Measurements from ENCODE around the gene SSTR5. TPM values are rescaled to one million over a fixed set of nuclear protein-coding genes. Genes with fewer than 3 reads are reported as not detected.

SSTR5 gene
- total and polyA plus RNA-seq, 10 of the 15 experiments (the other 5 are each of a cell fraction or from before 2014, with no cell fraction given): not detected

- TF ChIP-seq MTA2 (IDR thresholded peaks at IDR 0.05; ENCODE audit: low read depth) (no peak), SUPT20H (IDR thresholded peaks at IDR 0.05; ENCODE audit: borderline replicate concordance, control insufficient read depth, low read depth, low read length) (no peak), KLF5 (IDR thresholded peaks at IDR 0.05; ENCODE audit: partially characterized antibody) (no peak), NBN (IDR thresholded peaks at IDR 0.05) (no peak), IRF4 (IDR thresholded peaks at IDR 0.05; ENCODE audit: low read depth, low read length) (no peak), ETV6 (conservative IDR thresholded peaks at IDR 0.05 in 1 of 2, IDR thresholded peaks at IDR 0.05 in 1 of 2; ENCODE audit: borderline replicate concordance in 1 of 2, low read depth in 1 of 2) (no peak), USF2 (IDR thresholded peaks at IDR 0.05; ENCODE audit: borderline replicate concordance, low read depth, low read length) (no peak), RELA (IDR thresholded peaks at IDR 0.05; ENCODE audit: borderline replicate concordance, partially characterized antibody) (no peak), NFYA (IDR thresholded peaks at IDR 0.05; ENCODE audit: borderline replicate concordance, low read depth, low read length) (no peak), ELK1 (IDR thresholded peaks at IDR 0.05; ENCODE audit: low read depth, low read length) (no peak), E4F1 (IDR thresholded peaks at IDR 0.05; ENCODE audit: borderline replicate concordance, partially characterized antibody) (no peak), CBX3 (IDR thresholded peaks at IDR 0.05; ENCODE audit: borderline replicate concordance, low read depth) (no peak)
- Histone ChIP-seq H2AFZ (ENCODE audit: control insufficient read depth, low read depth, low read length) (no peak overlapping the region), H3K9me3 (replicated peaks; ENCODE audit: control insufficient read depth, insufficient read depth, low read length) (no peaks in the 10 kb centered on the region; the same call in 2 of the 3 replicates), H3K4me3 (no peak overlapping the region), H3K27me3 (replicated peaks in 1 of 2; ENCODE audit: control insufficient read depth in 2 of 2, insufficient read depth in 2 of 2, low read length in 1 of 2) (no peaks in the 10 kb centered on the region), H3K9ac (ENCODE audit: control insufficient read depth, insufficient read depth, low read length) (no peak overlapping the region), H3K4me2 (ENCODE audit: control insufficient read depth, insufficient read depth) (no peak overlapping the region), H3K36me3 (ENCODE audit: control insufficient read depth in 2 of 2, insufficient read depth in 2 of 2, low read length in 1 of 2) (no peaks in the 10 kb centered on the region), H3K4me1 (ENCODE audit: control insufficient read depth, insufficient read depth, low read length) (no peaks in the 10 kb centered on the region), H3K27ac (ENCODE audit: control insufficient read depth, insufficient read depth) (no peak overlapping the region), H3K79me2 (ENCODE audit: control insufficient read depth, insufficient read depth, low read length) (no peaks in the 10 kb centered on the region), H4K20me1 (ENCODE audit: control insufficient read depth, insufficient read depth) (no peaks in the 10 kb centered on the region)
- ChIA-PET CTCF (no interaction called here), POLR2A (no interaction called here), RAD21 (ENCODE audit: unreplicated experiment) (no interaction called here), SMC1A (ENCODE audit: uncharacterized antibody, unreplicated experiment) (no interaction called here)
- in situ Hi-C loops (cut with MboI) (no loop called here), intact Hi-C loops (cut with micrococcal nuclease; ENCODE audit: unreplicated experiment) (no loop called here)
- WGBS (ENCODE audit: insufficient coverage, insufficient replicate concordance, low lambda C conversion rate, missing lambda C conversion rate): 24% methylated on average over 15 of the region's 15 CpGs
- DNase-seq (ENCODE audit: low read depth, low spot score) (no peak), FAIRE-seq (no peak), ATAC-seq (no peak)
- BruUV-seq (replicated peaks): no TSS peak
Measured at GRCh38 chr16:1028056-1028455, 44.5 kb upstream of the SSTR5 start.

Measured in GM12878 (cell line).